Stimulated activated CD4-positive, alpha-beta T cell treated with anti-CD3 and anti-CD28 coated beads, Interleukin-2, amount 100 ng/mL, for 48 hours (primary cell): ENCODE data around the gene MUSTN1.

Source experiments
- DNase-seq, 2 donors: peaks; one replicate each; pipeline ENCODE4 v3.0.0-alpha.2; 2020

MUSTN1 gene

DNA sequence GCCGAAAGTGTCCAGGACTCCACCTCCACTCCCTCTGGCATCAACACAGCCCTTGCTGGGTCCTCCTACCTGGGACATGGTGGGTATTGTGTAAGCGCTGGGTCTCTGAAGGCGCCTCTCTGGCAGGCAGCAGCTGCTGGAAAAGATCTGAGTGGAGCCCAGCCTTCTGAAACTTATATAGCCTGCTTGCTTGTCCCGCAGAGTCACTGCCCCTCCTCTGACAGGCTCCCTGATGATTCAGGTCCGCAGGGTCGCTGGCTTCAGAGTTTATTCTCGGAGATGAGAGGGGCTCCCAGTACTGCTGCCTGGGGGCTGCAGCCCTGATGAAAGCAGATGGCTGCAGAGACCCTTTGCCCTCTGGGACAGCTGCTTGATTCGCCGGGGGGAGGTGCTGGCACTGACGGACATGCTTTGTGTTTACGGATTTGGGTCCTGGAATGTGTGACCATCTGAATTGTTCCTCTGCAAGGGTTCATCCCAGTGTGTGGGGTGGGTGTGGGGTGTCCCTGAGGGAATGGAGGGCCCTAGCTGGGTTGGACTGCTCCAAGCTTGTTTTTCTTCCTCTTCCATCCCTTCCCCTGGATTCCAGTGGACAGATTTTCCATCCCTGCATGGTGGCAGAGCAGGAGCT, at the start of gene MUSTN1:
Gene MUSTN1, minus strand, starts transcription at position 149 of the 631 bp plus-strand sequence. Its CDS starts 71 bp downstream, at position 78.
- DNase-seq, result no peak

DNA sequence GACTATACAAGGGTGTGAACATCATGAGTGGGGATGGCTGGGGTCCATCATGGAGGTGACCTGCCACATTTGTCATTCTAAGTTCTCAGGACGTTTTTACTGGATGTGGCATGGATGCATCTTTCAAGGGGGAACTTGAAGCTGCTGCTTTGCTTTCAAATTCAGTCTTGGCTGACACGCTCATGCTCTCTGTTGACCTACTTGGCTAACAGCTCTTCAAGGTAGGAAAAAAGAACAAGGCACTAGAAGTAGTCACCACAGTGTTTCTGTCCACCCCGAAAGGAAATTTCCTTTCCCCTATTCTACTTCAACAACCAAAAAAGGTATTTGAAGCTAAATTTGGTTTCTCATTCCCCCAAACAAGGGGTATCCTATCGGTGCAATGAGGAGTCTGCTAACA, 47.6 kb upstream of the MUSTN1 start:
- DNase-seq, result no peak

DNA sequence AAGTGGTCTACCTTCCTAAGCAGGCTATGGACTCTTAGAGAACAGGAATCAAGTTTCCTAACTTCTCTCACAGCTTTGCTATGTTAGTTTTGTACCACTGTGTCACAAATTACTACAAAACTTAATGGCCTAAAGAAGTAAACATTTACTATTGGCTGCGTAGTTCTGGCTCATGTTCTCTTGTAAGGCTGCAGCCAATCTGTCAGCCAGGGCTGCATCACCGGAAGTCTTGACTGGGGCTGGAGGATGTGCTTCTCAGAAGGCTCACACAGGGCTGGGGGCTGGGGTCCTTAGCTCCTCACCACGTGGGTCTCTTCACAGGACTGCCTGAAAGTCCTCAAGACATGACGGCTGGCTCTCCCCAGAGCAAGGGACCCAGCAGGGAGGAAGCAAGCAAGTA, 47.1 kb upstream of the MUSTN1 start:
- DNase-seq, result no peak

DNA sequence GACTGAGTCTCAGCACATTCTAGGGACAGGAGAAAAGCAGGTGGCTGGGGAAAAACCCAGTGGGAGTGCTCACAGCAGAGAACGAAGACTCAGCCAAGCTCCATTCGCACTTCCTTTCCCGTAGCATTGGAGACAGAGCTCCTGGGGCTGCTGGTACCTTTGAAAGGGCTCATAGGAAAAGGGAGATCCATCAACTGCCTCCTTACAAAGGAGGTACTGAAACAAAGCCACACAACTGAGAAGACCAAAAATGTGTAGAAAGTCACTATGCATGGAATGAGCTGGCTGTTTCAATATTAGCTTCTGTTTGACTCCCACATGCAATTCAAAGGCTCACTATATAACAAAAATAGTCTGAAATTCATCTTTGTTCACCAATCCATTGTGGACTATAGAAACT, 45.7 kb upstream of the MUSTN1 start:
- DNase-seq, result no peak

DNA sequence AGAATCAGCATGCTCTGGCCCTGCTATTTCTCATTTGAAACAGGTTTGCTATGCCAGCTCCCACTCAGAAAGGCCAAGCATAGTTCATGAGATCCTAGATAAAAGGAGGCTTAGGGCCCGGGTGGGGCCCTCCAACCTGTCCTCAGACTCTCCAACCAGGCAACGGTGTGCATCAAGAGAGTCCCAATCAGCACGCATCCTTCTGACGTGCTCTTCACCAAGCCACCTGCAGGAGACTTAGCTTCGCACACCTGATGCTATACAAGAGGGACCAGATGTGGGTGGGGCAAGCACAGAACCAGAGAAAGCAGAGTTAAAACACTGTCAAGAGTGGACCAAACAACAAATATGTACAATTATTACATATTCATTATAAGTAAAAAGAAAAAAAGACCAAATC, 45.2 kb upstream of the MUSTN1 start:
- DNase-seq, result no peak

DNA sequence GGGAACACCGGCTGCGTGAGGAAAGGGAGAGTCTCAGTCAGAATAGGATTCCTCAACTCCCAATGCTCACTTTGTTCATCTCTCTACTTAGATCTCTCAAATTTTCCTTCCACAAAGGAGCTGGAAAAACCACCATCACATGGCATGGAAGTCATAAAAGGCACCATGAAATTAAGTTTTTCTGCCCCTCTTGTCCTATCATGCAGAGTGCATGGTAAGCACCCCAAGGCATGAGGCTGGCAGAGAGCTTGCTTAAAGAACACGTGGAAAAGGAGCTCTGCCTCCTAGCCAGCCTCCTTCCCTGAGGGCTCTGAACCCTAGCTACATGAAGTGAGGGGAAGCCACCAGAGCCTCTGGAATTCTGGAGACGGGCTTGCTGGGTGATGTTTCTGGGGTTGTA, 44.8 kb upstream of the MUSTN1 start:
- no peak for DNase-seq

DNA sequence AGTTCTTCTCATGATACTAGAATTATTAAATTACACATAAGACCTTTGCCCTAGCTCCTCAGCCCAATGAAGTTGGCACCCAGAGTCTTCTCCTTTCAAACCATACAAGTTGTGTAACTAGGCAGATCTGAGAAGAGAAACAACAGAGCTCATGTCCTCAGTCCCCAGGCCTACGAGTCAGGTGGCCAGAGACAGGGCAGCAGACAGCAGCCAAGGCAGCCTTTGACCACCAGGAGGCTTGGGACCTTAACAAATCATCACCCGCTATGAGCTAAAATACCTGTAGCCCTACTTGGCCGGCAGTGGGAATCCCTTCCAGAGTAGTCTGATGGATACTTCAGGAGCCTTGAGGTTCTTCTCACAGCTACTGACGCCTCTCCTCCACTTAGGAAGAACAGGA, 44.3 kb upstream of the MUSTN1 start:
- no peak for DNase-seq

DNA sequence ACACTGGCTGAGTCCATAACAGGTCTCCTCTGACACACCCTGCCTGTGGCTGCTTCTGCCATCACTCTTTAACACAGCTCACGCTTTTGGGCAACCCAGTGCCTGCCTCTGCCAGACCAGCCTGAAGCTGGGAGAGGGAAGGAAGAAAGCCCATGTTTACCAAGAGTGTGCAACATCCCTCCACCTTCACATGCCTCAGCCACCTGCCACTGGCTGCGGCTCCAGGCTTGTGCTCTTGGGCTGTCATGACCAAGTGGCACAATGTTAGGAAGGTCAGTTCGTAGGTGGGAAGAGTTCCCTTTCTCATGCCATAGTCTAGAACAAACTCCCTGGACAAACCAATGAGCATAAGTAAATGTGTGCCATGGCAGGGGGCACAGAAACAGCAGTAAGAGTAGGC, 42.3 kb upstream of the MUSTN1 start:
- DNase-seq, result no peak

DNA sequence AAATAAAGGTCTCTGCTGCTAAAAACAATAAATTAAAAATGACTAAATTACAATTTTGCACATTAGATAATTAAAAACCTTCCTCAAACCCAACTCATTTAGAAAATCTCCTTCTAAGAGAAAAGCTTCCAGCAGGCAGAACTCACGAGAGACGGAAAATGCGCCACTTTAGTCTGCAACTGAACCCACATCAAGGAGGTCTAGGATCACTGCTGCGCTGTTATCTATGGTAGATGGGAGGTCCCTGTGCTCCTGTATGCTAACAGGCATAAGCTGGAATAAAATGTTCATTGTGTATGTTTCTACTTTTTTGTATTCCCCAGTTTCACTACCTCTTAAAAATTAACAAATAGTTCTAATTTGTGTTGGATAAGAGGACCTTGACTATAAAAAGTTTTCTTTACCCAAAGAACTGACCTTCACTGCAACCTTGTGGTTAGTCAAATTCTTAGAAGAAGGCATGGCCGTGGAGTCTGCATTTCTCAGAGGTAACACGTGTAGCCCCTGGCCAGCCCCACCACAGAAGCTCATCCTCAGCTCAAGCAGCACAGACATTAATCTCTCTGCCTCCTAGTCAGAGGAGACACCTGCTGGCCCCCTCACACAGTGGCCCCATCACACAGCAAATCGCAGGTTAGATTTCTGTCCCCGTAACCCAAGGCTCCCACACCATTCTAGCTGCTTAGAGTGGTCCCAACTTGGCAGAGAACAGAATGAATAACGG, 40.2 kb upstream of the MUSTN1 start:
- no peak for DNase-seq

DNA sequence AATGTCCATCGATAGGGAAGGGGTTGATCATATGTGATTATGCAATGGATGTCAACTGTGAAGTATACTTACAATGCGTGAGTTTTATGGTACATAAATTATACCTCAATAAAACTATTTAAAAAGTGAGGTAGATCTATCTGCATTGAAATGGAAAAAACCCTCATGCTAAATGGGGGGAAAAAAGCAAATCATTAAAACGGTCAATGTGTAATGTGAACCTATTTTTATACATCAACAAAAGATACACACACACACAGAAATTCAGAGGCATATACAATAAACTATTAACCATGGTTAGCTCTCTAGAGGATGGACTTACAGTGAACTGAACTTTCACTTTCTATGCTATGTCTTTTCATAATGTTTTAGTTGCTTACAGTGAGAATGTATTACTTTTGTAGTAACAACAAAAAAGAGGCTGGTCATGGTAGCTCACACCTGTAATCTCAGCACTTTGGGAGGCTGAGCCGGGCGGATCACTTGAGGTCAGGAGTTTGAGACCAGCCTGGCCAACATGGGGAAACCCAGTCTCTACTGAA, 39.4 kb upstream of the MUSTN1 start:
- DNase-seq, result no peak

DNA sequence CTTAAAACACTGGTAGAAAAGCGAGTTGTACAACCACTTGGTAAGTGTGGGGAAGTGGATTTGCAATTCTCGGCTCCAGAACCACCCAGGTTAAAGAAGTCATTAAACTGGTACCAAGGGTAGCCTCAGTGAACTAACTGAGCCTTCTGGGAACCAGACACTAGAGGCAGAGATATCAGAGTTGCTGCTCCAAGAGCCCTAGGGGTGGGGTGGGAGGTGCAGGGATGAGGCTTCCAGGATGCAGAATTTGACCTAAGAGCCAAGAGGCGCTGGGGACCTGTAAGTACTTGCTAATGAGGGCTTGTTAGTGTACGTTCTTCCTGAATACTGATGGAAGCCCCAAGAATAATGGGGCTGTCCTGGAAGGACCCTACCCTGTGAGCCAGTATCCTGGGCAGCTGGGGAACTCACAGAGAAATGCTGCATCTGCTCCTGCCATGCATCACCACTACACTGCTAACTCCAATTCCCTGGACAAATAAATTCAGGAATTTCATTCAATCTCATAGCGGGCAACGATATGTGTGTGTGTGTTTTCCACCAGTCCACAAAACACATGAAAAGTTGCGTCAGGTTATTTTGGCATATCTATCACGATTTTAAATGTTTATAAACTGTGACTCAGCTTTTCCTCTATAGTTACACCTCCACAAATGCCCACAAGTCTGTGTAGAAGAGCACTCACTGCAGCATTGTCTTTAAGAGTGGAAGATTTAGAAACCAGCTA, 38.8 kb upstream of the MUSTN1 start:
- DNase-seq, result no peak

DNA sequence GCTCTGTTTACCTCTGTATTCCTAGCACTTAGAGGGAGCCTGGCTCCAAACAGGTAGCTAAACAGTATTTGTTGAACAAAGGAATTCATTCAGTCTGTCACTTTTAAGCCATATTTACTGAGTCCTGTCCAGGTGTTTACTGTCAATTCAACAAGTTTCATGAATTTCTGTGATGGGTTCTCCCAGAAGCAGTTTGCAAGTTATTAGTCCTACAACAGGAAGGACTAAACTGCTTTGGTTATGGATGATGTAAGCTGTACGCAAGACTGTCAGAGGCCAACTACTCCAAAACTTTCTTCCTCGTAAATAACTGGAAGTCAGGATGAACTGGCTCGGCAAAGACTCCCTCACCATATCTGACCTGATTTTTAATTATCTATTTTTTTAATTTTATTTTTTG, 37.4 kb upstream of the MUSTN1 start:
- no peak for DNase-seq

DNA sequence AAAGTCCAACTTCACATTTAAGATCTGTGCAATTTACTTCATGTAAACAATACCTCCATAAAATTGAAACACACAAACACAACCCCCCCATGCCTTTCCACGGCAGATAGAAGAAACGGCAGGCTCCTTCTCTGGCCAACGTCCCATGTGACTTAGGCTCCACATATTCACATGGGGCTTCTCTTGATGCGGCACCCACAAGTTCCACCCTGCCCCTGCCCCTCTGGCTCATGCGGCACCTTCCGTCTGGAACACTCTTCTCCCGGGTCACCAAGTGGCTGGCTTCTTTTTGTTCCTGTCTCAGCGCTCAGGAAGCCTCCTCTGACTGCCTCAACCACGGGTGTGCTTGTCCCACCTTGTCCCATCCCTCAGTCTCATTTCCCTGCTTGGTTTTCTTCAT, 36.9 kb upstream of the MUSTN1 start:
- no peak for DNase-seq

DNA sequence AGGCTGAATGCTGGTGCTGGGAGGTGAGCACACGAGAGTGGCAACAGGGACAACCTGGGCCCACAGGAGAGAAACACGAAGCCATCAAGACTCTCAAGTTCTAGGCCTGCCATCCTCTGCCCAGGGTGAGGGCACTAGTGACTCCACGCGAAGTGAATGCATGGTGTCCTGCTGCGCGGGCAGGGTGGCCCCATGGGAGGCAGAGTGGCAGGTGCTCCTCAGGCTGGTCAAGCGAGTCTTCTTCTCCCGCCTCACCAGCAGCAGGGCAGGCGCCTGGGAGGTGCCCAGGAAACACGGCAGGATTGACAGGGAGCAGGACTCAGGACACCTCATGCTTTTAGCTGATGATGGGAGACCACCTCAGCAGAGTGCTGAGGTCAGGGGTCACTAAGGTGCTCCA, 35.7 kb upstream of the MUSTN1 start:
- DNase-seq, result no peak

DNA sequence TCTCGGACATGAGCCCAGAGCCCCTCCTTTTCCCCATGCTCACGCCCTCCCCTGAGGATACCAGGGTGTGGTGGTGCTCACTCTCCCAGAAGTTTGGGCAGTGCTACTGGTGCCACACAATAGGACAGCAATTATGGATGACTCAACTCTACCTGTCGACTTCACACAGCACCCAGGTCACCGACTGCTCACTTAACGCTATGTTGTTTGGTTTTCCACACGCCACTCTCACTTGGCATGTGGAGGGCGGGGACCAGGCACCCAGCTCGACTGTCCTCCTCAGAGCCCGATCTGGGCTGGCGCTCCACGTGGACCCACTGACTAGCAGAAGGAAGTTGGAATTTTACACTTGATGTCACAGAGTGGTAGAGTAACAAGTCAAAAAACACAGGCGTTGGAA, 31.6 kb upstream of the MUSTN1 start:
- DNase-seq, result no peak

DNA sequence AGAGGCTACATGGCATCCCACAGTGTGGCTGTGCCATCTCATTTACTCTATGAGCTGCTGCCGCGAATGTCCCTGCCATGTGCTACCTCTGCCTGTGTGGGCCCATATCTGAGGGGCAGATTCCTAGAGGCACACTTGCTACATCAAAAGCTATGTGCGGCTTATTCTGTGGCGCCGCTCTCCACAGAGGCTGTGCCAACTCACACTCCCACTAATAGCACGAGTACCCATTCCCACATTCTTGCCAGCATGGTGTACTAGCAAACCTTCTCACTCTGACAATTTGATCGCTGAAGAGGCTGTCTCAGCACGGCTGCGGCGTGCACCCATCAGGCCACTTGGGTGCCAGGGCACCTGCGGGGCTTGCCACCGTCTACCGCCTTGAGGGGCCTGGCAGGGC, 31.2 kb upstream of the MUSTN1 start:
- DNase-seq, result no peak

DNA sequence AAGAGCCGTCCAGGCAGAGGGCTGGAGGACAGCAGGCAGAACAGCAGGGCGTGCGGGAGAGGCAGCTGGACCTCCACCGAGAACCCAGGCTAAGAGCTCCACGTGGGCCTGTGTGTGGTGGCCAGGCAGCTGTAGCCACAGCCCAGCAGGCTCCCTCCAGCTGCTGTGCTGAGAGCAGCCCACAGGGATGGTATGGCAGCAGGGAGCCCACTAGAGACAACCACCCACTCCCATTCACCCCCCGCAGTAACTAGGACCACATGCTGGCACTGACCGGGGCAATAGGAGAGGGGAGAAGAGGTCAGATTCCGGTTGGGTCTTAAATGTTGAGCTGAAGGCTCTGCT, 25.6 kb upstream of the MUSTN1 start:
- no peak for DNase-seq

DNA sequence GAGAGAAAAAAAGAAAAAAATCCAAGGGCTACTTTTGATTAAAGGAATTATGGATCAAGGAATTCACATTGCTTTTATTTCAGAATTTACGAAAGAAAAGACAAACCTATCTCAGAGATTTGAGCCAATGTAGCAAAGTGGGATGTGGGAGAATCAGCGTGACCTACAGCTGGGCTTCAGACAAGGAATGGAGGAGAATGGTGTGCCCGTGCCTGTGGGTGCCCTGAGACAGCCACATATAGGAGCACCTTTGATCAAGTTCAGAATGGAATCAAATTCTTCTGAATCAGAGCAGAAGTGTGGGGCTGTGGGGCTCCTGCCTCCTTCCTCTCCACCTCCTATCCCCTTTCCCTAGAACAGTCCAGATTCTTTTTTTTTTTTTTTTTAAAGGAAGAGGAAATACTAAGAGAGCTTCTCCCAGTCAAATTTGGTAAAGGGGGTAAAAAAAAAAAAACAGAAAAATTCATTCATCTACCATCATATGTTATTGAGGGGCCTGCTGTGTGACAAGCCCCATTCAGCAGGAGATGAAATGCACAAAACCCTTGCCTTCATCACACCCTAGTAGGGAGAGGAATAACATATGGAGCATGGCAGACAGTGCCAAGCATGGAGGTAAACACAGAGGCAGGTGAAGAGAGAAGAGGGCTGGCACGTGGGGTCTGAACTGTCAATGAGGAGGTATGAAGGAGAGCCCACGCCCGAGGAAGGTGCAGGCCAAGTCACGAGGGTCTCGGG, 25.0 kb upstream of the MUSTN1 start:
- no peak for DNase-seq

DNA sequence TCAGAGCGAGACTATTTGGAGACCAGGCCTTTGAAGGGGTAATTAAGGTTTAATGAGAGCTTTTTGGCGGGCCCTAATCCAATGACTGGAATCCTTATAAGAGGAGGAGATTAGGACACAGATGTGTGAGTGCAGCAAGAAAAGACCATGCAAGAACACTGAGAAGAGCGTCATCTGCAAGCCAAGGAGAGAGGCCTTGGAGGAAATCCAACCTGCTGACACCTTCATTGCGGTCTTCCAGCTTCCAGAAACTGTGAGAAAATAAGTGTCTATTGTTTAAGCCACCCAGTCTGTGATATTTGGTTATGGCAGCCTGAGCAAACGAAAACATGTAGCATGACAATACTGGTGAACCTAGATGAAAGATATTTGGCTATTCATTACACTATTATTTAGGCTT, 23.0 kb upstream of the MUSTN1 start:
- DNase-seq, result no peak

DNA sequence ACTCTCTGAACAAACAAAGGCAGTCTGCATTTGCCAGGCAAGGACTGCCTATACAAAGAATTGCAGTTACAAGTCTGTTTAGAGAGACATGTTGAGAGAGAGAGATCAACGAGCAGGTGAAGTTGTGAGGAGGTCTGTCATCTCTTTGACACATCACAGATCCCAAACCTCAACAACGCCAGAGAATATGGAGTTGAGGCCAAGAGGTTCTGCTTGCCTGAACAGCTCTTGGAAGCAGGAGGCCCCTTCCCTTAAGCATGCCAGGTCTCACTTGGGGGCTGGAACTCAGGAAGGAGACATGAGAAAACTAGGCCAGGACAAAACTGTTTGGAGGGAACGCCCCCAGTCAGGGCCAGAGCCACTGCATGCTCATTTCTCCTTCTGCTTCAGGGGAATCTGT, 22.3 kb upstream of the MUSTN1 start:
- DNase-seq, result no peak

DNA sequence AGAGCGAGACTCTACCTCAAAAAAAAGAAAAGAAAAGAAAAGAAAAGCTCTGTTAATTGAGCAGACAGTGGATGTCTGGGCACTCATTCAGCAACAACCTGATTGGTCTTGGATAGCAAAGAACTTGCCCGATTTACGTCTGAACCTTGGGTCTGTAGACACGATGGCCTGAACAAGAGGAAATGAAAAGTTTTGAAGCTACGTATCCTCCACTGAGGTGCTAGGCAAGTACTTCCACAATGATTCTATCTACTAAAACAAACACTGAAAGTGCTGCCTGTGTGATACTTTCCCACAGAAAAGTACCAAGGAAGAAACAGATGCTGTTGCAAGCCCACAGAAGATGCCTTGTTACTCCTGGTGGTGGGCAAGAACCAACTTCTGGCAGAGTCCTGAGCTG, 21.8 kb upstream of the MUSTN1 start:
- DNase-seq, result no peak

DNA sequence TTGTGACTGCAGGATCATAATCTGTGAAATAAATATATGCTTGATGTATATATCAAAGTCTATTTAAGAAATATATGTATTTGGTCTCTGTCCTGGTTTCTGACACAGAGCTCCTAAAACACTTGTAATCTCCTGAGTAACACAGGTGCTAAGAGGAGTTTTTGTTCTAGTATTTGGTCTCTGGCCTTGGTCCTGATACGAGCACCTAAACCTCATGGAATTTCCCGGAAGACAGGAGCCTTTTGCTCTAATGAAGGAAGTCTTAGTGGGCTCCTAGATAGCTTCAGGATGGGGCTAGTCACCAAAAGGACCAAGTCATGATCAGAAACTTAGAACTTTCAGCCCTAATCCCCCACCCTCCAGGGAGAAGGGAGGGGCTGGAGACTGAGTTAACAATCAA, 19.2 kb upstream of the MUSTN1 start:
- no peak for DNase-seq

DNA sequence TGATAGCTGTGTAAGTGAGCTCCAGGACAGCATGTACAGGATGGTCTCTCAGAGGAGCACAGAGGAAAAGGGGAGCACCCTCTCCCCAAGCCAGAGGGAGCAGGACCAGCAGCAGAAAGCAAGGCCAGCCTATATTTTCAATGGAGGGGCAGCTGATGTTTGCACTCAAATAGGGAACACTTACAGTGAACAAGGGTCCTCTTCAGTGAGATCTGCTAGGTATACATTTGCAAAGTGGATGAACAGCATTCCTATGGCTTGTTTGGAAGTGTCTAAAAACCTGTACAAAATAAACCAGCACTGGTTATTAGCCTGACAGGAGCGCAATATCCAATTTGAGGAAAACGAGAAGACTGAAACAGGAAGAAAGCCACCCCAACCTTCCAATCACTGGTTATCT, 17.6 kb upstream of the MUSTN1 start:
- DNase-seq, result no peak
